ACC112 (cell line): ENCODE measurements around the gene PEX14.
A peak's percentile ranks its signal among the peaks of the same experiment; 100 is the strongest.

Experiments used
- H2AFZ ChIP-seq: fragments of 200-600 bp; sonication (generic); one replicate; pipeline ENCODE4 v1.6.0; 2017; ENCODE audit warnings: antibody characterized with exemption, low read length; ENCODE audit not compliant: unreplicated experiment
- H3K27ac ChIP-seq: fragments of 200-600 bp; sonication (generic); 2 replicates; pipeline ENCODE4 v1.5.1; 2014; ENCODE audit warnings: low read depth, mild to moderate bottlenecking, antibody characterized with exemption, low read length, moderate library complexity
- H3K27me3 ChIP-seq: fragments of 200-600 bp; sonication (generic); 2 replicates; pipeline ENCODE4 v1.6.1; 2014; ENCODE audit warnings: mild to moderate bottlenecking, antibody characterized with exemption, low read length, moderate library complexity, mixed read lengths; ENCODE audit not compliant: insufficient read depth
- H3K36me3 ChIP-seq: fragments of 200-600 bp; sonication (generic); 2 replicates; pipeline ENCODE4 v1.6.1; 2016; ENCODE audit warnings: mild to moderate bottlenecking, antibody characterized with exemption, low read length, moderate library complexity, mixed read lengths; ENCODE audit not compliant: insufficient read depth
- H3K4me1 ChIP-seq: fragments of 200-600 bp; sonication (generic); one replicate; pipeline ENCODE4 v1.6.1; 2016; ENCODE audit warnings: low read length, mixed read lengths; ENCODE audit not compliant: insufficient read depth, unreplicated experiment, control insufficient read depth
- H3K4me3 ChIP-seq: fragments of 200-600 bp; sonication (generic); 2 replicates; pipeline ENCODE4 v1.5.1; 2014; ENCODE audit warnings: mild to moderate bottlenecking, low read depth, low read length
- H3K79me2 ChIP-seq: fragments of 200-600 bp; sonication (generic); one replicate; pipeline ENCODE4 v1.6.0; 2016; ENCODE audit warnings: low read length; ENCODE audit not compliant: control insufficient read depth, unreplicated experiment, insufficient read depth

The PEX14 gene

GRCh38 chr1:10634428-10635084 lies 159.8 kb downstream of the PEX14 start:
- no peaks in the 10 kb centered on the region for H3K36me3 ChIP-seq
- H3K79me2 ChIP-seq = no peaks in the 10 kb centered on the region
- H2AFZ ChIP-seq = no peak overlapping the region
- H3K4me1 ChIP-seq = peaks cover 3% of the 10 kb centered on the region
- no peak overlapping the region for H3K4me3 ChIP-seq
- peaks cover 10% of the 10 kb centered on the region; the same call in 1 of the 2 replicates for H3K27me3 ChIP-seq
- H3K27ac ChIP-seq = no peak overlapping the region

GRCh38 chr1:10635085-10635896 lies 160.5 kb downstream of the PEX14 start:
- Histone ChIP-seq H3K36me3 (no peaks in the 10 kb centered on the region), H3K27me3 (peaks cover 12% of the 10 kb centered on the region; the same call in 1 of the 2 replicates), H3K79me2 (no peaks in the 10 kb centered on the region), H3K4me1 (peaks cover 3% of the 10 kb centered on the region), H3K4me3 (no peak overlapping the region), H2AFZ (no peak overlapping the region), H3K27ac (no peak overlapping the region)

GRCh38 chr1:10635992-10636391 lies 161.2 kb downstream of the PEX14 start:
- Histone ChIP-seq H3K27me3 (peaks cover 12% of the 10 kb centered on the region; the same call in 1 of the 2 replicates), H3K79me2 (no peaks in the 10 kb centered on the region), H2AFZ (no peak overlapping the region), H3K27ac (no peak overlapping the region), H3K4me1 (peaks cover 3% of the 10 kb centered on the region), H3K36me3 (no peaks in the 10 kb centered on the region), H3K4me3 (no peak overlapping the region)

GRCh38 chr1:10637400-10637799 lies 162.7 kb downstream of the PEX14 start:
- peaks cover 3% of the 10 kb centered on the region for H3K4me1 ChIP-seq
- H3K36me3 ChIP-seq = no peaks in the 10 kb centered on the region
- H3K79me2 ChIP-seq = no peaks in the 10 kb centered on the region
- peaks cover 12% of the 10 kb centered on the region; the same call in 1 of the 2 replicates for H3K27me3 ChIP-seq
- H3K27ac ChIP-seq = no peak overlapping the region
- H3K4me3 ChIP-seq = no peak overlapping the region
- H2AFZ ChIP-seq = no peak overlapping the region

GRCh38 chr1:10637834-10638558 lies 163.2 kb downstream of the PEX14 start:
- no peaks in the 10 kb centered on the region for H3K79me2 ChIP-seq
- H3K27ac ChIP-seq = no peak overlapping the region
- H3K36me3 ChIP-seq = no peaks in the 10 kb centered on the region
- peaks cover 12% of the 10 kb centered on the region; the same call in 1 of the 2 replicates for H3K27me3 ChIP-seq
- peak overlapping the region; percentile 68 for H2AFZ ChIP-seq
- H3K4me3 ChIP-seq = peak overlapping the region; percentile 68; the same call in 1 of the 2 replicates
- H3K4me1 ChIP-seq = peaks cover 3% of the 10 kb centered on the region

- no peaks in the 10 kb centered on the region for H3K79me2 ChIP-seq
- peak overlapping the region; percentile 68; the same call in 1 of the 2 replicates for H3K4me3 ChIP-seq
- no peak overlapping the region for H3K27ac ChIP-seq
These were observed 163.8 kb downstream of the PEX14 start for GRCh38 chr1:10638559-10639005.

GRCh38 chr1:10639011-10639774 lies 164.4 kb downstream of the PEX14 start:
- peaks cover 12% of the 10 kb centered on the region; the same call in 1 of the 2 replicates for H3K27me3 ChIP-seq
- H3K27ac ChIP-seq = no peak overlapping the region
- no peaks in the 10 kb centered on the region for H3K79me2 ChIP-seq
- H2AFZ ChIP-seq = no peak overlapping the region
- H3K4me3 ChIP-seq = 0 out of 2 replicates have a peak overlapping the region, but pooled peaks have one; percentile 50
- H3K4me1 ChIP-seq = peaks cover 8% of the 10 kb centered on the region
- H3K36me3 ChIP-seq = no peaks in the 10 kb centered on the region

More at GRCh38 chr1:10638559-10639005, 163.8 kb downstream of the PEX14 start:
- Histone ChIP-seq H3K27me3 (peaks cover 12% of the 10 kb centered on the region; the same call in 1 of the 2 replicates), H3K36me3 (no peaks in the 10 kb centered on the region), H3K4me1 (peaks cover 3% of the 10 kb centered on the region), H2AFZ (peak overlapping the region; percentile 68)

GRCh38 chr1:10639775-10640578 lies 165.2 kb downstream of the PEX14 start:
- H3K79me2 ChIP-seq = no peaks in the 10 kb centered on the region
- H3K27ac ChIP-seq = no peak overlapping the region
- peaks cover 15% of the 10 kb centered on the region for H3K4me1 ChIP-seq
- H3K27me3 ChIP-seq = peaks cover 12% of the 10 kb centered on the region; the same call in 1 of the 2 replicates
- H3K4me3 ChIP-seq = no peak overlapping the region
- no peak overlapping the region for H2AFZ ChIP-seq
- no peaks in the 10 kb centered on the region for H3K36me3 ChIP-seq

- no peak overlapping the region for H3K27ac ChIP-seq
- H2AFZ ChIP-seq = no peak overlapping the region
- H3K27me3 ChIP-seq = peaks cover 12% of the 10 kb centered on the region; the same call in 1 of the 2 replicates
- H3K79me2 ChIP-seq = no peaks in the 10 kb centered on the region
- no peaks in the 10 kb centered on the region for H3K36me3 ChIP-seq
- H3K4me1 ChIP-seq = peaks cover 15% of the 10 kb centered on the region
- H3K4me3 ChIP-seq = no peak overlapping the region
These were observed 166.2 kb downstream of the PEX14 start for GRCh38 chr1:10640843-10641553.
